RPMI8226 (cell line): ENCODE measurements around the gene OARD1.
"Not testable (repeated sequence)": the region's sequence is repeated elsewhere in the genome, so short reads cannot be mapped to it uniquely, and the experiment has no call there.

Source experiments
- DNase-seq: peaks from one replicate; pipeline ENCODE4 v3.0.0-alpha.2; 2015

OARD1 gene

GRCh38 chr6:41025966-41026530, 46.1 kb downstream of the OARD1 start:
- no peak for DNase-seq

- no peak for DNase-seq
Observed at GRCh38 chr6:41023114-41023513, 49.0 kb downstream of the OARD1 start.

- DNase-seq, result no peak
Observed at GRCh38 chr6:41022294-41022693, 49.9 kb downstream of the OARD1 start.

- DNase-seq, result no peak
Observed at GRCh38 chr6:41021832-41022231, 50.3 kb downstream of the OARD1 start.

- DNase-seq, result no peak
Observed at GRCh38 chr6:41017663-41018062, 54.5 kb downstream of the OARD1 start.

GRCh38 chr6:41015860-41016259, 56.3 kb downstream of the OARD1 start:
- DNase-seq, result not testable (repeated sequence)

GRCh38 chr6:41014780-41015179, 57.4 kb downstream of the OARD1 start:
- no peak for DNase-seq
